Mucosa of descending colon (tissue), 3 donors: Measurements from ENCODE around the gene TMCC1. TPM values are rescaled to one million over a fixed set of nuclear protein-coding genes. Genes with fewer than 3 reads are reported as not detected.

ENCODE experiments used
- ATAC-seq: fragments of 200-7000 bp; cut with Tn5 transposase; one replicate; pipeline ENCODE4 v1.9.1; 2020; ENCODE audit warnings: mild to moderate bottlenecking, moderate library complexity
- DNase-seq, 3 donors: peaks; one replicate each; pipeline ENCODE4 v3.0.0-alpha.2; 2020
- H3K36me3 ChIP-seq: fragments of 200-600 bp; one replicate; pipeline ENCODE4 v1.8.0; 2021; ENCODE audit warnings: low read depth, mild to moderate bottlenecking
- H3K4me1 ChIP-seq: fragments of 200-600 bp; one replicate; pipeline ENCODE4 v1.8.0; 2021; ENCODE audit warnings: low read depth, mild to moderate bottlenecking
- H3K4me3 ChIP-seq: fragments of 200-600 bp; one replicate; pipeline ENCODE4 v1.8.0; 2021; ENCODE audit warnings: mild to moderate bottlenecking
- H3K9me3 ChIP-seq: fragments of 200-600 bp; one replicate; pipeline ENCODE4 v1.8.0; 2021; ENCODE audit warnings: mild to moderate bottlenecking
- intact Hi-C, 2 donors: fragments of 100-400 bp; cut with DNase I in 1 of 2; cut with micrococcal nuclease in 1 of 2; formaldehyde crosslinking; loops; one replicate each; pipeline versions ENCODE4 v1.11.0 to v1.11.1; 2022; cut with DNase I, micrococcal nuclease
- total RNA-seq, 3 donors: library from RNA; stranded (reverse); fragmentation: NEBNext Ultra II Directional in 2 of 3; extraction: Animal tissue kit (Norgen Biotek cat#: 25700) in 2 of 3; gene quantifications; one replicate each; pipeline versions ENCODE4 v1.2.1 to v1.2.4, GENCODE V29; 2021 to 2023
- TF ChIP-seq, protein P1 (sequence below): fragments of 200-600 bp; IDR thresholded peaks from one replicate; pipeline ENCODE4 v1.8.0; 2022; ENCODE audit warnings: antibody characterized with exemption, mild to moderate bottlenecking
- donor health status: DM: no; HTN: no; CAD: no; lungs with moderate emphysema.
- donor health status: DM: no; HTN: no; CAD: no.
- donor health status: DM: no; HTN: yes; CAD: no.

The TMCC1 gene
- total RNA-seq, 3 donors from 2014 or later, result 28.6 to 58.7 (median 28.9) TPM

GRCh38 chr3:129927072-129927471 is 33.6 kb upstream of the TMCC1 start:
- H3K4me3 ChIP-seq, result no peak overlapping the region
- H3K9me3 ChIP-seq, result peaks cover 16% of the 10 kb centered on the region
- DNase-seq, result no peak
- no peaks in the 10 kb centered on the region for H3K36me3 ChIP-seq
- no peaks in the 10 kb centered on the region for H3K4me1 ChIP-seq
- no peak for ATAC-seq
- intact Hi-C loops, result no loop called here
- TF ChIP-seq, protein P1, sequence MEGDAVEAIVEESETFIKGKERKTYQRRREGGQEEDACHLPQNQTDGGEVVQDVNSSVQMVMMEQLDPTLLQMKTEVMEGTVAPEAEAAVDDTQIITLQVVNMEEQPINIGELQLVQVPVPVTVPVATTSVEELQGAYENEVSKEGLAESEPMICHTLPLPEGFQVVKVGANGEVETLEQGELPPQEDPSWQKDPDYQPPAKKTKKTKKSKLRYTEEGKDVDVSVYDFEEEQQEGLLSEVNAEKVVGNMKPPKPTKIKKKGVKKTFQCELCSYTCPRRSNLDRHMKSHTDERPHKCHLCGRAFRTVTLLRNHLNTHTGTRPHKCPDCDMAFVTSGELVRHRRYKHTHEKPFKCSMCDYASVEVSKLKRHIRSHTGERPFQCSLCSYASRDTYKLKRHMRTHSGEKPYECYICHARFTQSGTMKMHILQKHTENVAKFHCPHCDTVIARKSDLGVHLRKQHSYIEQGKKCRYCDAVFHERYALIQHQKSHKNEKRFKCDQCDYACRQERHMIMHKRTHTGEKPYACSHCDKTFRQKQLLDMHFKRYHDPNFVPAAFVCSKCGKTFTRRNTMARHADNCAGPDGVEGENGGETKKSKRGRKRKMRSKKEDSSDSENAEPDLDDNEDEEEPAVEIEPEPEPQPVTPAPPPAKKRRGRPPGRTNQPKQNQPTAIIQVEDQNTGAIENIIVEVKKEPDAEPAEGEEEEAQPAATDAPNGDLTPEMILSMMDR, result no peak

- Histone ChIP-seq H3K4me1 (no peaks in the 10 kb centered on the region), H3K9me3 (peaks cover 37% of the 10 kb centered on the region), H3K36me3 (no peaks in the 10 kb centered on the region), H3K4me3 (no peak overlapping the region)
- TF ChIP-seq, protein P1, result no peak
- ATAC-seq (no peak), DNase-seq (no peak)
- intact Hi-C loops, result no loop called here
These were observed 26.3 kb upstream of the TMCC1 start for GRCh38 chr3:129919806-129920205.

DNA sequence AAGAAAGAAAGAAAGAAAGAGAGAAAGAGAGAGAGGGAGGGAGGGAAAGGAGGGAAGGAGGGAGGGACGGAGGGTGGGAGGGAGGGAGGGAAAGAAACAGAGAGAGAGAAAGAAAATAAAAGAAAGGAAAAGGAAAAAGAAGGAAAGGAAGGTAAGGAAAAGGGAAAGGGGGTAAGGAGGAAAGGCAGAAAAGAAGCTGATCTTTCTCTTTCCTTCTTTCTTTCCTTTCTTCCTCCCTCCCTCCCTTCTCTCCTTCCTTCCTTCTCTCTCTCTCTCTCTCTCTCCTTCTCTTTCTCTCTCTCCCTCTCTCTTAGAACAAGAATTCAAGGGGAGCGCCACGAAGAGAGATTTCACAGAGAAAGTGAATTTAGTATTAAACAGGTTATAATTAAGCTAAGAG is 25.8 kb upstream of the TMCC1 start:
- DNase-seq, result no peak
- H3K4me3 ChIP-seq, result no peak overlapping the region
- H3K9me3 ChIP-seq, result peaks cover 37% of the 10 kb centered on the region
- intact Hi-C loops, result no loop called here
- no peaks in the 10 kb centered on the region for H3K36me3 ChIP-seq
- no peaks in the 10 kb centered on the region for H3K4me1 ChIP-seq
- no peak for ATAC-seq
- TF ChIP-seq, protein P1, result no peak

- TF ChIP-seq, protein P1, result no peak
- DNase-seq, result no peak
- peaks cover 37% of the 10 kb centered on the region for H3K9me3 ChIP-seq
- no peaks in the 10 kb centered on the region for H3K4me1 ChIP-seq
- no peak overlapping the region for H3K4me3 ChIP-seq
- no peaks in the 10 kb centered on the region for H3K36me3 ChIP-seq
- intact Hi-C loops, result no loop called here
- no peak for ATAC-seq
These were observed 24.9 kb upstream of the TMCC1 start for GRCh38 chr3:129918461-129918860.

DNA sequence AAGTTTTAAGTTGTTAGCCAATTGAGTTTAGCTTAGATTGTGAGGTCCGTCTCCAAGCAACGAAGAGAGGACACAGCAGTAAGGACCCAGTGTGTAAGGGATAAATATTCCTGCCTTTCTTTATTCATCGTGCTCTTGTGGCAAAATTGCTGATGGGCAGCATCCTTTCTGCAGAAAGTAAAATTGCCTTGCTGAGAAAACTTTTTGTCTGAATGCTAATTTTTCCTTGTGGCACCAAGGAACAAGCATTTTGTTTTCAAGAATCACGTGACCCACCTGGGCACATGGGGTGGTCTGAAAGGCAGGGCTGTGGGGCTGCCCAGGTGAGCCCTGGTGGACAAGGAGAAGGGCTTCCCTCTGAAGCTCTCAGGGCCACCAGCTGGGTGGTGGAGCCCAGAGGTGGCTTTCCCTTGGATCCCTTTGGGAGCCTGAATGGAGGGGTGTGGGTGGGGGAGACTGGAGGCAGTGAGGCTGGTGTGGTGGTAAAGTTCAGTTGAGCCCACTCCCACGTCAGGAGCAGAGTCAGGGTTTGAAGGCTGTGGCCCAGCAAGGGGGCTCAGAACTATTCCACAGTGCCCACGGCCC is 24.0 kb upstream of the TMCC1 start:
- intact Hi-C loops, result no loop called here
- ATAC-seq (no peak), DNase-seq (no peak)
- no peaks in the 10 kb centered on the region for H3K36me3 ChIP-seq
- peaks cover 37% of the 10 kb centered on the region for H3K9me3 ChIP-seq
- H3K4me3 ChIP-seq, result no peak overlapping the region
- TF ChIP-seq, protein P1, result no peak
- no peaks in the 10 kb centered on the region for H3K4me1 ChIP-seq

GRCh38 chr3:129913618-129914017 is 20.1 kb upstream of the TMCC1 start:
- intact Hi-C loops, result no loop called here
- no peak for ATAC-seq
- TF ChIP-seq, protein P1, result no peak
- Histone ChIP-seq H3K4me3 (no peak overlapping the region), H3K9me3 (peaks cover 32% of the 10 kb centered on the region), H3K4me1 (no peaks in the 10 kb centered on the region), H3K36me3 (no peaks in the 10 kb centered on the region)
- DNase-seq, result no peak
